ENCODE results near the gene TUT4. TPM values are rescaled to one million over a fixed set of nuclear protein-coding genes. Genes with fewer than 3 reads are reported as not detected.

TUT4 gene
- total RNA-seq, 2 experiments from 2014 or later, result 70.8 to 72.4 TPM

- no TSS peak for BruUV-seq (replicated peaks)
- ChIA-PET CTCF (ENCODE audit: unreplicated experiment) (no interaction called here), POLR2A (no interaction called here)
- H3K9me2 ChIP-seq (ENCODE audit: insufficient read depth, low read length), result no peaks in the 10 kb centered on the region
- no peak overlapping the region for H2AFZ ChIP-seq (ENCODE audit: low read length)
- no peak overlapping the region for H3K4me3 ChIP-seq (ENCODE audit: low read depth, low read length, poor library complexity, severe bottlenecking)
- no peak for DNase-seq (ENCODE audit: low spot score)
- H3K9me3 ChIP-seq (ENCODE audit: low read length), result no peaks in the 10 kb centered on the region
- intact Hi-C loops (cut with micrococcal nuclease; ENCODE audit: unreplicated experiment), result no loop called here
- no peak overlapping the region for H3K27ac ChIP-seq (ENCODE audit: low read depth, low read length, poor library complexity, severe bottlenecking)
- H3K79me2 ChIP-seq (ENCODE audit: insufficient read depth, low read depth, low read length), result no peaks in the 10 kb centered on the region
- H3K4me2 ChIP-seq (ENCODE audit: low read length), result no peak overlapping the region
- no peak for TF ChIP-seq CTCF (conservative IDR thresholded peaks at IDR 0.05; ENCODE audit: low read length)
- TF ChIP-seq EZH2phosphoT487 (IDR thresholded peaks at IDR 0.05; ENCODE audit: borderline replicate concordance, low read depth, low read length), result no peak
- peaks cover 6% of the 10 kb centered on the region; the same call in 1 of the 2 replicates for H3K36me3 ChIP-seq (ENCODE audit: insufficient read depth, low read length)
- no peaks in the 10 kb centered on the region for H3K4me1 ChIP-seq (ENCODE audit: insufficient read depth, low read length, poor library complexity, severe bottlenecking)
- H4K20me1 ChIP-seq (ENCODE audit: insufficient read depth, low read length), result no peaks in the 10 kb centered on the region
These were observed 48.2 kb downstream of the TUT4 start for GRCh38 chr1:52504720-52505119.

GRCh38 chr1:52503706-52504105 lies 49.2 kb downstream of the TUT4 start:
- Histone ChIP-seq H3K79me2 (ENCODE audit: insufficient read depth, low read depth, low read length) (no peaks in the 10 kb centered on the region), H3K4me3 (ENCODE audit: low read depth, low read length, poor library complexity, severe bottlenecking) (no peak overlapping the region), H3K4me2 (ENCODE audit: low read length) (no peak overlapping the region), H3K4me1 (ENCODE audit: insufficient read depth, low read length, poor library complexity, severe bottlenecking) (no peaks in the 10 kb centered on the region), H3K27ac (ENCODE audit: low read depth, low read length, poor library complexity, severe bottlenecking) (no peak overlapping the region), H2AFZ (ENCODE audit: low read length) (no peak overlapping the region), H4K20me1 (ENCODE audit: insufficient read depth, low read length) (no peaks in the 10 kb centered on the region), H3K36me3 (ENCODE audit: insufficient read depth, low read length) (peaks cover 10% of the 10 kb centered on the region), H3K9me3 (ENCODE audit: low read length) (no peaks in the 10 kb centered on the region), H3K9me2 (ENCODE audit: insufficient read depth, low read length) (no peaks in the 10 kb centered on the region)
- ChIA-PET POLR2A (no interaction called here), CTCF (ENCODE audit: unreplicated experiment) (no interaction called here)
- TF ChIP-seq CTCF (conservative IDR thresholded peaks at IDR 0.05; ENCODE audit: low read length), result no peak
- no peak for TF ChIP-seq EZH2phosphoT487 (IDR thresholded peaks at IDR 0.05; ENCODE audit: borderline replicate concordance, low read depth, low read length)
- intact Hi-C loops (cut with micrococcal nuclease; ENCODE audit: unreplicated experiment), result no loop called here
- BruUV-seq (replicated peaks), result no TSS peak
- no peak for DNase-seq (ENCODE audit: low spot score)

GRCh38 chr1:52502789-52503188 lies 50.1 kb downstream of the TUT4 start:
- H4K20me1 ChIP-seq (ENCODE audit: insufficient read depth, low read length), result peaks cover 2% of the 10 kb centered on the region; the same call in 1 of the 2 replicates
- intact Hi-C loops (cut with micrococcal nuclease; ENCODE audit: unreplicated experiment), result no loop called here
- no peaks in the 10 kb centered on the region for H3K9me3 ChIP-seq (ENCODE audit: low read length)
- H3K79me2 ChIP-seq (ENCODE audit: insufficient read depth, low read depth, low read length), result no peaks in the 10 kb centered on the region
- no peaks in the 10 kb centered on the region for H3K4me1 ChIP-seq (ENCODE audit: insufficient read depth, low read length, poor library complexity, severe bottlenecking)
- H3K9me2 ChIP-seq (ENCODE audit: insufficient read depth, low read length), result no peaks in the 10 kb centered on the region
- no peak for TF ChIP-seq EZH2phosphoT487 (IDR thresholded peaks at IDR 0.05; ENCODE audit: borderline replicate concordance, low read depth, low read length)
- TF ChIP-seq CTCF (conservative IDR thresholded peaks at IDR 0.05; ENCODE audit: low read length), result no peak
- CTCF ChIA-PET (ENCODE audit: unreplicated experiment), result no interaction called here
- H3K4me2 ChIP-seq (ENCODE audit: low read length), result no peak overlapping the region
- no peak overlapping the region for H3K4me3 ChIP-seq (ENCODE audit: low read depth, low read length, poor library complexity, severe bottlenecking)
- POLR2A ChIA-PET, result interaction anchor here (0.6 to 0.7 kb wide), 2 partner anchors 65 to 844 kb away, joined by 4 to 6 read pairs; no protein-coding TSS in a partner anchor
- DNase-seq (ENCODE audit: low spot score), result no peak
- no TSS peak for BruUV-seq (replicated peaks)
- H2AFZ ChIP-seq (ENCODE audit: low read length), result no peak overlapping the region
- H3K27ac ChIP-seq (ENCODE audit: low read depth, low read length, poor library complexity, severe bottlenecking), result no peak overlapping the region
- H3K36me3 ChIP-seq (ENCODE audit: insufficient read depth, low read length), result peaks cover 10% of the 10 kb centered on the region
